ENCODE results near the gene MAGI2. TPM values are rescaled to one million over a fixed set of nuclear protein-coding genes. Genes with fewer than 3 reads are reported as not detected.

MAGI2 gene
- total RNA-seq, 4 donors from 2014 or later = 7.8 to 44.7 (median 21.1) TPM

- Histone ChIP-seq H3K36me3 (no peaks in the 10 kb centered on the region), H3K9me3 (no peaks in the 10 kb centered on the region), H3K4me1 (no peaks in the 10 kb centered on the region), H3K4me3 (no peak overlapping the region), H3K27me3 (no peaks in the 10 kb centered on the region), H3K27ac (no peak overlapping the region)
- WGBS, 2 donors (ENCODE audit: low coverage in 1 of 2) = 50 to 65% methylated on average over 1 of the region's 1 CpG
- ATAC-seq = no peak
- TF ChIP-seq CTCF (IDR thresholded peaks at IDR 0.05) (no peak), POLR2AphosphoS5 (IDR thresholded peaks at IDR 0.05) (no peak), EP300 (IDR thresholded peaks at IDR 0.05) (no peak), POLR2A (IDR thresholded peaks at IDR 0.05) (no peak)
Measured at GRCh38 chr7:79141252-79141651, 312.2 kb downstream of the MAGI2 start.

GRCh38 chr7:79137942-79138341 lies 315.5 kb downstream of the MAGI2 start:
- Histone ChIP-seq H3K9me3 (no peaks in the 10 kb centered on the region), H3K4me1 (no peaks in the 10 kb centered on the region), H3K36me3 (no peaks in the 10 kb centered on the region), H3K27ac (no peak overlapping the region), H3K4me3 (no peak overlapping the region), H3K27me3 (no peaks in the 10 kb centered on the region)
- no peak for ATAC-seq
- 89 to 90% methylated on average over 3 of the region's 3 CpGs for WGBS, 2 donors (ENCODE audit: low coverage in 1 of 2)
- TF ChIP-seq POLR2A (IDR thresholded peaks at IDR 0.05) (no peak), CTCF (IDR thresholded peaks at IDR 0.05) (no peak), EP300 (IDR thresholded peaks at IDR 0.05) (no peak), POLR2AphosphoS5 (IDR thresholded peaks at IDR 0.05) (no peak)

- H3K9me3 ChIP-seq = no peaks in the 10 kb centered on the region
- H3K4me1 ChIP-seq = no peaks in the 10 kb centered on the region
- no peaks in the 10 kb centered on the region for H3K27me3 ChIP-seq
- ATAC-seq = no peak
- WGBS, 2 donors (ENCODE audit: low coverage in 1 of 2) = 95 to 96% methylated on average over 4 of the region's 4 CpGs
- H3K27ac ChIP-seq = no peak overlapping the region
- no peak overlapping the region for H3K4me3 ChIP-seq
- TF ChIP-seq EP300 (IDR thresholded peaks at IDR 0.05) = no peak
- no peak for TF ChIP-seq CTCF (IDR thresholded peaks at IDR 0.05)
- TF ChIP-seq POLR2AphosphoS5 (IDR thresholded peaks at IDR 0.05) = no peak
- no peak for TF ChIP-seq POLR2A (IDR thresholded peaks at IDR 0.05)
- no peaks in the 10 kb centered on the region for H3K36me3 ChIP-seq
Measured at GRCh38 chr7:79132844-79133451, 320.5 kb downstream of the MAGI2 start.

GRCh38 chr7:79130715-79131114 lies 322.8 kb downstream of the MAGI2 start:
- Histone ChIP-seq H3K4me3 (no peak overlapping the region), H3K27me3 (no peaks in the 10 kb centered on the region), H3K4me1 (no peaks in the 10 kb centered on the region), H3K27ac (no peak overlapping the region), H3K9me3 (no peaks in the 10 kb centered on the region), H3K36me3 (no peaks in the 10 kb centered on the region)
- no peak for ATAC-seq
- 93 to 95% methylated on average over 1 of the region's 1 CpG for WGBS, 2 donors (ENCODE audit: low coverage in 1 of 2)
- TF ChIP-seq POLR2AphosphoS5 (IDR thresholded peaks at IDR 0.05) = no peak

GRCh38 chr7:79124331-79124730 lies 329.1 kb downstream of the MAGI2 start:
- Histone ChIP-seq H3K27me3 (no peaks in the 10 kb centered on the region), H3K36me3 (no peaks in the 10 kb centered on the region), H3K4me3 (no peak overlapping the region), H3K27ac (no peak overlapping the region), H3K4me1 (no peaks in the 10 kb centered on the region), H3K9me3 (no peaks in the 10 kb centered on the region)
- WGBS, 2 donors (ENCODE audit: low coverage in 1 of 2) = 100% methylated on average over 1 of the region's 2 CpGs
- TF ChIP-seq EP300 (IDR thresholded peaks at IDR 0.05) (no peak), POLR2AphosphoS5 (IDR thresholded peaks at IDR 0.05) (no peak), POLR2A (IDR thresholded peaks at IDR 0.05) (no peak), CTCF (IDR thresholded peaks at IDR 0.05) (no peak)
- no peak for ATAC-seq
